GM21423 (cell line): Measurements from ENCODE around the gene NFXL1.
"Not testable (repeated sequence)": the region's sequence is repeated elsewhere in the genome, so short reads cannot be mapped to it uniquely, and the experiment has no call there.

ENCODE experiments used
- ATAC-seq: cut with Tn5 transposase; IDR thresholded peaks from one replicate; pipeline ENCODE4 v1.9.1; 2021; ENCODE audit warnings: mild to moderate bottlenecking, moderate library complexity; ENCODE audit not compliant: unreplicated experiment

Gene NFXL1

DNA sequence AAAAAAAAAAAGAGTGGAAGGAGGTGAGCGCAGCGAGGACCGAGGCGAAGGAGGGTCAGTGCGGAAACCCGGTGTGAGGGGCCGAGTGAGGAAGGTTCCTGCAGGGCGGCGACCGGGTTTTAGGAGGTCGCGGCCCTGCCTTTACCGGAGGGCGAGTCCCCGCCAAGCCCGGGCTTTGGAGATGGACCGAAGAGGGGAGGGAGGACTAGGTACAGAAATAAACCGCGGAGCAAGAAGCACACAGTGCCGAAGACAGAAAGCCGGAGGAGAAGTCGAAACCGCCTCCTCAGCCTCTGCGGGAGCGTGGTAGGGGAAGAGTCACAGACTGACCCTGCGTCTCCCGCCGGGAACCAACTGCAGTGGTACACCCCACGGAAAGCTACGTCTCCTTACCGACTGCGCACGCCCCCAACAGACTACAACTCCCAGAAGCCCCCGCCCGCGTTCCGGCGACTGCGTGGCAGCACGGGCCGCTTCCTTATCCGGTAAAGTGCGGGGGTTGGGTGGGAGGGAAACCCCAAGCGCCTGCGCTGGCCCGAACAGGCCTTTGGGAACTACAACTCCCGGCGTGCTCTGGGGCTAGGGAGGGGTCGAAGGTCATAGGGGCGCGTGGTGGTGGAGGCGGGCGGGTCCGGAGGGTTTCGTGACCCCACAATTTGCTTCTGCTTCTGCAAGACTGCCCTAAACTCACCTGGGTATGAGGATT lies at the start of gene NFXL1:
NFXL1 (minus strand) TSS at position 364 of the 706 bp plus-strand sequence. CDS start 380 bp downstream, outside the sequence.
- ATAC-seq, result peak; percentile 97

DNA sequence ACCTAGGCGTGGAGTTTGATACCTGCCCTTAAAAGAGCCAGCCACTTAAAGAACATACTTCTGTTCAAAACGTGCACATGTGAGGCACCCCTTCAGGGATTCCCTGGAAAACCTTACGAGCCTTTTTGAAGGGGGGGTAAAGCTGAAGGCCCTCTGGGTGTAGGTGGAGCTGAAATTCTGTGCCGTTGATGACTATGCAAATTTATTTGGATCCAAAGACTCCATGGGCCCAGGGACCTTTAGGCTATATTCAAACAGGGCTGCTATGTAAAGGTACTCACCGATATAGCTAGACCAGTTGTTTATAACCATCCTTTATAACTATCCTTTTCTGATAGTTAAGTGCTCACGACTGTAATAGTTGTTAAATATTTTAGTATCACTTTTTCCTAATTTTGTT lies 40.3 kb upstream of the NFXL1 start:
- ATAC-seq, result no peak

DNA sequence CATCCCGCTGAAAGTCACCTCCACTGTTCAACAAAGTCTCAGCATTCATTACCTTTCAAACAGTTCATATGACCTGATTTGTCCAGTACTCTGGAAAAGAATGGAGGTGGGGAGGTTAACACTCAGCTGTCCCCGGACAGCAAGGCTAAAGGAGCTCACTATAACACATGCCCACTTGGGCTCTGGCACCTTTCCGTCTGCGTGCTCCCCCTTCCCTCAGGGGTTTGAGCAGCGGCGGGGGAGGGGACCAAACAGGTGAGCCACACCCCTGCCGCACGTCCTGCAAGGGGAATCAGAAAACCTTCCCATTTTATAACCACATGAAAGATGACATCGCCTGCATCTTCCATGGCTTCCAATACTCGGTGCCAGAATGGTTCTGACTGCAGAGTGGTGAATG lies 39.9 kb upstream of the NFXL1 start:
- ATAC-seq, result no peak

DNA sequence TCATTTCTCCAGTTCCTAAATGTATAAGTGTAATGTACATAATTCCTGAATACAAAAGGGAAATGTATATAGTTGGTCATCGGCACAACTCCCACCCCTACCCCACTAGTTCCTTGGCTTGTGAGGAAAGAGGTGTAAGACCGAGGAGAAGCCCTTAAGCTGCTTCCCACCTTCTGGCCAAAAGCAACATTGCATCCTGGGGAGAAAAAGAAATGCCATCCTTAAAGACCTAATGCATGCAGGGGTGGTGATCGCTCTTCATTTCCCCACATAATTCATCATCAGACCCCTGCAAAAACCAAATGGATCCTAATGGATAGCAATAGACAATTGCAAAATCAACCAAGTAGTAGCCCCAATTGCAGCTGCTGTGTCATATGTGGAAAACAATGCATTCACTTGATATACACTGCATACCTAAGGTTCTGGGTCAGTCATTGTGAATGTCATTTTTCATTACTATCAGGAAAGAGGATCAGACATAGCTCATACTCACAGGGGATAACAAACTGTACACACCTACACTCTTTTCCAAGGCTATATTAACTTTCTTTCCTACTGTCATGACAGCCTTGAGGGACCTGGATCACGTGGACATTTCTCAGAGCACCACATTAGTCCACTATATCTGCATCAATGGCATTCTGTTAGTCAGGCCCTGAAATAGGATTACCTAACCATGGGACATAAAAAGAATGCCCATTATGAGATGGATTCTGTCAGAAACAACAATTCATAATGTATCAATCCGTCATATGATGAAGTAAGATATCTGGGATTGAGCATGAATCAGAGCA lies 31.7 kb upstream of the NFXL1 start:
- no peak for ATAC-seq

DNA sequence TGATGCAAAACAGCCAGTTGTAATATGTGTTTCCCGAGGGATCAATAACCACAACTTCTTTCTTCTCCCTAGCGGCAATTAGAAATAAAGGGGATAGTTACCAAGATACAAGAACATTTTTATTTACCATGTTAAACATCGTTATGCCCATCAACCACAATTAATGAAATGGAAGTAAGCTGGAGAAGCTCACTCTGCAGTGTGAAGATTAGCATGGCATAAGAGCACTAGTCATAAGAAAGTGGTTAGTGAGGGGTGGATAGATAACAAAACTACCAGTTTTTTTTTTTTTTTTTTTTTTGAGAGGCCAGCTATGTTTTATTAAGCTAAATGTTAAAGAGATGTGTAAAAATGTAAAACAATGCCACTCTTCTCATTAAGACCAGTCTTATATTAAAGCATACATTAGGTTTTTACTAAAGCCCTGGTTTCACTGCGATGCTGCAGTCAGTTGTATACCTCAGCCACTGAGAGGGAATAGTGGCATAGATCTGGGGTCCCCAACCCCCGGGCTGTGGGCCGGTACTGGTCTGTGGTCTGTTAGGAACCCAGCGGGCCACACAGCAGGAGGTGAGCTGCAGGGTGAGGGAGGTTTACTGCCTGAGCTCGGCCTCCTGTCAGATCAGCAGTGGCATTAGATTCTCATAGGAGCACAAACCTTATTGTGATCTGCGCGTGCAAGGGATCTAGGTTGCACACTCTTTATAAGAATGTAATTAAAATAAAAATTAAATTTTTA lies 27.9 kb upstream of the NFXL1 start:
- ATAC-seq, result no peak

DNA sequence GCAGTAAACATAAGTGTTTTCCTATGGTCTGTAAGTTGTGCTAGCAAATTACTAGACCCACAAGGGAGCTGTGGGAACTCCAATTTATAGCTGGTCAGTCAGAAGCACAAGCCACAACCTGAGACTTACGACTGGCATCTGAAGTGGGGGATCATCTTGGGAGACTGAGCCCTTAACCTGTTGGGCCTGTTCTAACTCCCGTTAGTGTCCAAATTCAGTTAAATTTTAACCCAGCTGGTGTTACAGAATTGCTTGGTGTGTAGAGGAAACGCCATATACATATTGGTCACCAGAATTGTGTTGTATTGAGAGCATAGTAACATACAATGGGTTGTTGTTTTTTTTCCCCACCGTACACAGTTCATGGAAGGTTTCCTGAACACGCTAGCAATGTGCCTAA lies 25.1 kb upstream of the NFXL1 start:
- no peak for ATAC-seq

DNA sequence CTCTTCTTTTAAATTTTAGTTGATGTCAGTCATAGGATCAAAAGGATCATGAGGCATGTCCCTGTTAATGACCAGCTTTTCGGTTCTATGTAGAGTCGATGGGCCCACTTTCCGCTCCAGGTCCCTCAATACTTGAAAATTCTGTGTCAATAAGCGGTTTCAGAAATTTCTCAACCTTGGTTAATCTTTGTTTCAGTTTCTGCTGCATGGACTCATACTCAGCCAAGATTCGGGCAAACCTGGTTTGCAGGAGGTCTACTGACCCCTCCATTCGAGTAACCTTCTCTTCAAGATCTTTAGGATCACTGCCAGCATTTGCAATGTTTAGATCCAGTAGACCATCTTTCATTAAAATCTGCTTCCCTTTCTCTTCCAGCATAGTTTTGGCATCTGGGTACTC lies 22.0 kb upstream of the NFXL1 start:
- ATAC-seq, result no peak

DNA sequence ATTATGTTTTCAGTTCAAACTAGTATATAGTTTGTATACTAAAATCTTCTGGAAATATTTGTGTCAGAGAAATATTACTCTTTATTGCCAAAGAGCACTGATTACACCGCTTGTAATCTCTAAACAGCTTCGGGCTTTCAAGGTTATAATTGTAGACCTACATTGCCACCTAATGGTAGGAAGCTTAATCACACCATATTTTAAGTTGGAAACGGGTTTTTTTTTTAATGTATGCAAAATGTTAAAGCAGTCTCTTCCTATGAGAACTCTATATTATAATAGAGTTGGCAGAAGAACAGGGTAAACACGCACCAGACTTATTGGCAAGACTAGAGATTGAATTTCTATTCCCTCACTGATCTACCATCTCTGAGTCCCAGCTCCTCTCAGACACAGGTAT lies 19.5 kb upstream of the NFXL1 start:
- peak; percentile 63 for ATAC-seq

DNA sequence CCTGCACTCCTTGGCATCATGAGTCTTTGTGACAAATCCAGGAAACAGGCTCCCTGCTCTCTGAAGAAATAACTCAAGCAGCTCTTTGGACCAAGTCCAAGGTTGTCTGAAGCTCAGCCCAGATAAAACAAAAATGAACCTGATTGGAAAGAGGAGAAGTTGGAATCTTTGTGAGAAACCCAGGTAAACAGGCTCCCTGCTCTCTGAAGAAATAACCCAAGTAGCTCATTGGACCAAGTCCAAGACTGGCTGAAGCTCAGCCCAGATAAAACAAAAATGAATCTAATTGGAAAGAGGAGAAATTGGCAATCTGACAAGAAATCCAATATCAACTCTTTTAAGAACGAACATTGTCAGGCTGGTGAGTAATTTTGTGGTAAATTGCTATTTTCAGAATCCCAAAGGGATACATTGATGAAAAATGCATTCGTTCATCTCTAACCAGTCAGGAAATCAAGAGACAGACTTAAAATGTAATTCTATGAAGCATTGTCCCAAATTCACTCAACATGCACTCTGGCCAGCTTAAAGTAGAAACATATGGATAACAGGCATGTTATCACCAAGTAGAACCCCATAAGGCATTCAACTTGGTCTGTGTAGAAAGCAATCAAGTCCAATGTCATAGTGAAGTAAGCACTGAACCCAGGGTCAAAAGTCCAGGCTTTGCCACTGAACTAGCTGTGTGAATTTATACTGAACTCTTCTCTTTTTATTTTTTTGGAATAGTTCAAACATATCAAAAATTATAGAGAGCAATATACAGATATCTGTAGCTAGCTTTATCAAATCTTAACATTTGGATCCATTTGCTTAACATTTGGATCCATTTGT lies 16.8 kb upstream of the NFXL1 start:
- no peak for ATAC-seq

DNA sequence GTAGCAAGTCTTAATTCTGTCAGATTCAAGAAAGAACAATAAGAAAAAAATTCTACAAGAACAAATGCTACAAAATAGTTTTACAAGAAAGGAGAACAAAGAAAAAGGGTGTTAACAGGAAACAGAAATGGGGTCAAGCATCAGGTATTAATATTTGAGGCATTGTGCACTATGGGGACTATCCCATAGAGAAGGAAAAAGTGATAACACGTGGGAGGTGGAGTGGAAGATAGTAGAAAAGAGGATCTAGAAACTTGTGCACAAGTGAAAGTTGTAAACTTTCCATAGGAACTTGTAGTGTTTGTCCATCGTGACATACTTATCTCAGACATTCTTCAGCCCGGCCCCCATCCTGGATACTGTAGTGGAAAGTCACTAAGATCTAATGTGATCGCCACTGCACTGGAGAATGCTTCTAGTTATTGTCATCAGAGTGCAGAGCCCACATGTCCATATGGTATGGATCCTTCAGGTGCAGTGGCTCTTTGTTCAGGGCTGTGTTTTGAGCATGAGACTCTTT lies 15.4 kb upstream of the NFXL1 start:
- no peak for ATAC-seq

DNA sequence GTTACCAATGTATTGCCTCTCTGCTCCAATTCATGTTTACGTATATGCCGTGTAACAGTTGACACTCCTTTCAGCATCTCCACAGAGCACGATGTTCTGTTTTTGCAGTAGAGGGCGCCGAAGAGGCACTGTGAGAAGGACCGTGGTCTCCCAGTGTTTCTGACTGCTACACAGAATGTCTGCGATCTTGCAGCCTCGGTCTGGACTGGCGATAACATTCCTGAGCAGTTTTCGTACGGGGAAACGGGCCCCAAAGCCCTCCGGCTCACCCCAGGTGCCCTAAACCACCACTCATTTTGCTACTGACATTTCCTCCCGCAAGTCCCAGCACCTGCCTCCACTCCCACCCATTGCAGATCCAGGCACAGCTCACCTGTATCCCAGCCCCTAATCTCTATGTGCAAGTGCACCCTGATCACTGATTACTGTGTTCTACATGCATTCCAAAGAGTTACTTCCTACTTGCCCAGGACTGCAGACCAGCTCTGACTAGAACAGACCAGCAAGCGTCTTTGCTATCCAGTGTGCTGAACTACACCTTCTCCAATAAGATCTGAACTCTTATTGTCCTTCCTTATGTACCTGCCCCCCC lies 12.4 kb upstream of the NFXL1 start:
- peak; percentile 90 for ATAC-seq

DNA sequence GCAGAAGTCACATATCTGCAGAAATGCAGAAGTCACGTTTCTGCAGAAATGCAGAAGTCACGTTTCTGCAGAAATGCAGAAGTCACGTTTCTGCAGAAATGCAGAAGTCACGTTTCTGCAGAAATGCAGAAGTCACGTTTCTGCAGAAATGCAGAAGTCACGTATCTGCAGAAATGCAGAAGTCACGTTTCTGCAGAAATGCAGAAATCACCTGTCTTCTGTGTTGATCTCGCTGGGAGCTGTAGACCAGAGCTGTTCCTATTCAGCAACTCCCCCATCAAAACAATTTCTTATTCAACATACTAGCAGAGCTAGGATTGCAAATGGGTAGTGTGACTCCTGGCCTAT lies 8.9 kb upstream of the NFXL1 start:
- not testable (repeated sequence) for ATAC-seq

DNA sequence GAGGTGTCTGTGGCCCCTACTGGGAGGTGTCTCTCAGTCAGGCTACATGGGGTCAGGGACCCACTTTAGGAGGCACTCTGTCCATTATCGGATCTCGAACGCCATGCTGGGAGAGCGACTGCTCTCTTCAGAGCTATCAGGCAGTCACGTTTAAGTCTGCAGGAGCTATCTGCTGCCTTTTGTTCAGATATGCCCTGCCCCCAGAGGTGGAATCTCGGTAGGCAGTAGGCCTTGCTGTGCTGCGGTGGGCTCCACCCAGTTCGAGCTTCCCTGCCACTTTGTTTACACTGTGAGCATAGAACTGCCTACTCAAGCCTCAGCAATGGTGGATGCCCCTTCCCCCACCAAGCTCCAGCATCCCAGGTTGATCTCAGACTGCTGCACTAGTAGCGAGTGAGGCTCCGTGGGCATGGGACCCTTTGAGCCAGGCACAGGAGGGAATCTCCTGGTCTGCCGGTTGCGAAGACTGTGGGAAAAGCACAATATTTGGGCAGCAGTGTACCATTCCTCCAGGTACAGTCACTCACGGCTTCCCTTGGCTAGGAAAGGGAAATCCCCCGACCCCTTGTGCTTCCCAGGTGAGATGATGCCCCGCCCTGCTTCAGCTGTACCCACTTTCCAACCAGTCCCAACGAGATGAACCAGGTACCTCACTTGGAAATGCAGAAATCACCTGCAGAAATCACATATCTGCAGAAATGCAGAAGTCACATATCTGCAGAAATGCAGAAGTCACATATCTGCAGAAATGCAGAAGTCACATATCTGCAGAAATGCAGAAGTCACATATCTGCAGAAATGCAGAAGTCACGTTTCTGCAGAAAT lies 8.3 kb upstream of the NFXL1 start:
- ATAC-seq, result not testable (repeated sequence)

DNA sequence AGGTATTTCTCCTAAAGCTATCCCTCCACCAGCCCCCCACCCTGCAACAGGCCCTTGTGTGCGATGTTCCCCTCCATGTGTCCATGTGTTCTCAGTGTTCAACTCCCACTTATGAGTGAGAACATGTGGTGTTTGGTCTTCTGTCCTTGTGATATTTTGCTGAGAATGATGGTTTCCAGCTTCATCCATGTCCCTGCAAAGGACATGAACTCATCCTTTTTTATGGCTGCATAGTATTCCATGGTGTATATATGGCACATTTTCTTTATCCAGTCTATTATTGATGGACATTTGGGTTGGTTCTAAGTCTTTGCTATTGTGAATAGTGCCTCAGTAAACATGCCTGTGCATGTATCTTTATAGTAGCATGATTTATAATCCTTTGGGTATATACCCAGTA lies 2.8 kb upstream of the NFXL1 start:
- ATAC-seq, result not testable (repeated sequence)

DNA sequence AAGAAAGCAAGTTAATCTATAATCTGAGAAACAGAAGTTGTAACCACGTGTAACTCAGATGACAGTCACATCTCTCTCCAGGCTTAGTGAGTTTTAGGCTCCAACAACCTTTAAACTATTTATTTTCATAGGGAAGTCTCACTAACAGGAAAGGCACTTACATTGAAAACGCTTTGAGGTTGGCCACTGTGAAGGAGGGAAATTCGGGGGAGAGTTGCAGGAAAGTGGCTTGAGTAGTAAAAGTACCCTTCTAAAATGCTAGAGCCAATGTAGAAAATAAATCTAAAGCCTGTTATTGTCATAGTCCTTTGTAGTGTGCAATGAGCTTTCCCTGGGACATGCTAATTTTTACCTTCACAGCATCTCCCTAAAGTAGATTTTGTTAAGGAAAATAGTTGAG lies 995 bp upstream of the NFXL1 start:
- no peak for ATAC-seq

DNA sequence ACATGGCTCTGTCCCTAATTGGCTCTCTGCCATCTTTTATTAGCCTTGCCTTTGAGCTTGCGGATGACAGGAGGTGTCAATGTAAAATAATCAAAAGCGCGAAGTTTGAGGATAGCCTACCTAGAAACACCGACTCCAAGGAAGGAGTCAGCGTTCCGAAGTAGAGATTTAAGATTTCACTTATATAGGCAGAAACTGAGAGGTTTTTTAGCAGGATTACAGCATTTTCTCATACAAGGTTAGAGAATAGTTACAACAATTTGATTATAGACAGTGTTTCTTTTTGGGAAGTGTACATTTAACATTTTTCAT lies 499 bp upstream of the NFXL1 start:
- peak; percentile 15 for ATAC-seq

DNA sequence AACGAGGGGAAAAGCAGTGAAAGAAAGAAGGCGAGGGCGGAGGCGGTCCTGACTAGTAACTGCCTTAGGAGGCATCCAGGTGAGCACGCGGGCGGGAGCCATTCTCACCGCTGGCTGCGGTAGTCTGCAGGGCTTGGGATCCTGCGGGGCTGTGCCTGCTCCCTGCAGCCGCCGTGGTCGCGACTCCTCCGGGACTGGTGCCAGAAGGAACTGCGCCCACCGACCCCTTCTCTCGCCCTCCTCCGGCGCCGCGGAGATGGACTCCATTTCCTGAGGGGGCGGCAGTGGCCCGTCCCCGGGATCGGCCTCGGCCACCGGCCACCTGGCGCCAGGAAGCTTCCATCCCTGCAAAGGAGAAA lies 543 bp downstream of the NFXL1 start:
- peak; percentile 22 for ATAC-seq

DNA sequence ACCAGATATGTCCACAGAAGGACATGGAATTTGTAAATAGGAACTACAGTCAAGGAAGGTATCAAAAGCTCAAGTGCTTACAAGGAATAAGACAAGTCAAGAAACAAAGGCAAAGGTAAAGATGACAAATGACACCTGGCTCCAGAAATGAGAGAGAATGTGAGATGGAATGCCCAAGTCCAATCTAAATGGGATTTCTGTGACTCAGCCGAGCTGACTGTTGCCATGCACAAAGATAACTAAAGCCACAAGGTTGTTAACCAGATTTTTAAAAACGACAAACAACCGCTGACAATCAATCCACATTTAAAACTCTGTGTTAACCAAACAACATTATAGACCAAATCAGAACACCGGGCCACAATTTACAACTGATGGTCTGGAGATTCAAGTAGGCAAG lies 1.1 kb downstream of the NFXL1 start:
- no peak for ATAC-seq

DNA sequence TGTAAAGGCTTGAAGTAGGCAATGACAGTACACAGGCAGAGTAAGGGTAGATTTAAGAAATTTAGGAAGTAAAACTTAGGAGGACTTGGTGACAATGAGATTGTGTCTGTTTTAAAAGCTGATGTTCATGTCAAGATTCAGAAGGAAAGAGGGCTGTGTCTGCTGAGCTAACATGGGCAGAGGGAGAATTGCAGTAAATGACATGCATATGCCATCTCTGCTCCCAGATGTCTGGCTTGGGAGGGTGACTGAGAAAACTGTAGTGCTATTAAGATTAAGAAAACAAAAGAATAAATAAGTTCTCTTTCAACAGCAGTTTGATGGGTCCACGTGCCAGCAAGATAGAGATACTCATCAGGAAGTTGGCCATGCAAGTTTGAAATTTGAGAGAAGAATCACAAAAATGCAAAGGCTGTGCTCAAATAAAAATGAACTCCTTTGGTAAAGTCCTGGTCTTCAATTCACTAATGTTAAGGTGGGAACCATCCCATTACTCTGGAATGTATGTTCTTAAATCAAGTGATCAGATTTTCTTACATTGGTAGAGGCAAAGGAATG lies 7.2 kb downstream of the NFXL1 start:
- ATAC-seq, result no peak
